HL-60 (cell line): ENCODE results near the gene EPHA4.

Source experiments
- DNase-seq, 2 experiments: peaks; one replicate each; pipeline ENCODE4 v3.0.0-alpha.2; 2010 to 2020; ENCODE audit warnings: low read depth in 1 of 2, low spot score in 1 of 2
- H3K27ac ChIP-seq: fragments of 250-450 bp; sonication (Bioruptor Pico); replicated peaks from 2 replicates; pipeline ENCODE4 v1.5.1; 2020; ENCODE audit warnings: mild to moderate bottlenecking, moderate library complexity
- H3K27me3 ChIP-seq: fragments of 250-450 bp; sonication (Bioruptor Pico); 2 replicates; pipeline ENCODE4 v1.5.1; 2021; ENCODE audit warnings: mild to moderate bottlenecking, moderate library complexity; ENCODE audit not compliant: insufficient read depth, poor library complexity, severe bottlenecking
- H3K4me3 ChIP-seq: replicated peaks from 2 replicates; pipeline ENCODE4 v1.5.1; 2011; ENCODE audit warnings: mild to moderate bottlenecking, control low read depth, low read length; ENCODE audit not compliant: insufficient read depth
- GABPA ChIP-seq: IDR thresholded peaks from 2 replicates; pipeline ENCODE4 v1.6.1; 2012; ENCODE audit warnings: low read depth
- POLR2AphosphoS5 ChIP-seq: IDR thresholded peaks from 2 replicates; pipeline ENCODE4 v1.6.1; 2012; ENCODE audit warnings: low read depth
- SPI1 ChIP-seq: IDR thresholded peaks from 2 replicates; pipeline ENCODE4 v1.6.1; 2012; ENCODE audit warnings: low read depth, mild to moderate bottlenecking, borderline replicate concordance
- TF ChIP-seq, protein P1 (sequence below): IDR thresholded peaks from 2 replicates; pipeline ENCODE4 v1.6.1; 2012; ENCODE audit warnings: low read depth; ENCODE audit not compliant: insufficient replicate concordance
- TF ChIP-seq, protein P2 (sequence below): IDR thresholded peaks from one replicate; pipeline ENCODE4 v1.5.1; 2011; ENCODE audit warnings: low read length, control low read depth, inconsistent platforms; ENCODE audit not compliant: insufficient read depth

EPHA4 gene

DNA sequence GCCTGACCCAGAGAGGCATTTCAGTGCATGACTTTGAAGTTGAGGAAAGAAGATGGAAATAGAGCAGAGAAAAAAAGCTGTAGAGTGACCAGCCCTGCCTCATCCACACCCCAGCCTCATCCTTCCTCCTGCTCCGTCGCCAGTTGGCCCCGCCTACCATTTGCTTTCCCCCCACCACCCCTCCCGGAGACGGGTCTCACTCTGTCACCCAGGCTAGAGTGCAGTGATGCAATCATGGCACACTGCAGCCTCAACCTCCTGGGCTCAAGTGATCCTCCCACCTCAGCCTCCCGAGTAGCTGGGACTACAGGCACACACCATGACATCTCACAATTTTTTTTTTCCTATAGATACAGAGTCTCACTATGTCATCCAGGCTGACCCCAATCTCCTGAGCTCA is 200.8 kb downstream of the EPHA4 start:
- no peak for TF ChIP-seq SPI1
- TF ChIP-seq, protein P1, sequence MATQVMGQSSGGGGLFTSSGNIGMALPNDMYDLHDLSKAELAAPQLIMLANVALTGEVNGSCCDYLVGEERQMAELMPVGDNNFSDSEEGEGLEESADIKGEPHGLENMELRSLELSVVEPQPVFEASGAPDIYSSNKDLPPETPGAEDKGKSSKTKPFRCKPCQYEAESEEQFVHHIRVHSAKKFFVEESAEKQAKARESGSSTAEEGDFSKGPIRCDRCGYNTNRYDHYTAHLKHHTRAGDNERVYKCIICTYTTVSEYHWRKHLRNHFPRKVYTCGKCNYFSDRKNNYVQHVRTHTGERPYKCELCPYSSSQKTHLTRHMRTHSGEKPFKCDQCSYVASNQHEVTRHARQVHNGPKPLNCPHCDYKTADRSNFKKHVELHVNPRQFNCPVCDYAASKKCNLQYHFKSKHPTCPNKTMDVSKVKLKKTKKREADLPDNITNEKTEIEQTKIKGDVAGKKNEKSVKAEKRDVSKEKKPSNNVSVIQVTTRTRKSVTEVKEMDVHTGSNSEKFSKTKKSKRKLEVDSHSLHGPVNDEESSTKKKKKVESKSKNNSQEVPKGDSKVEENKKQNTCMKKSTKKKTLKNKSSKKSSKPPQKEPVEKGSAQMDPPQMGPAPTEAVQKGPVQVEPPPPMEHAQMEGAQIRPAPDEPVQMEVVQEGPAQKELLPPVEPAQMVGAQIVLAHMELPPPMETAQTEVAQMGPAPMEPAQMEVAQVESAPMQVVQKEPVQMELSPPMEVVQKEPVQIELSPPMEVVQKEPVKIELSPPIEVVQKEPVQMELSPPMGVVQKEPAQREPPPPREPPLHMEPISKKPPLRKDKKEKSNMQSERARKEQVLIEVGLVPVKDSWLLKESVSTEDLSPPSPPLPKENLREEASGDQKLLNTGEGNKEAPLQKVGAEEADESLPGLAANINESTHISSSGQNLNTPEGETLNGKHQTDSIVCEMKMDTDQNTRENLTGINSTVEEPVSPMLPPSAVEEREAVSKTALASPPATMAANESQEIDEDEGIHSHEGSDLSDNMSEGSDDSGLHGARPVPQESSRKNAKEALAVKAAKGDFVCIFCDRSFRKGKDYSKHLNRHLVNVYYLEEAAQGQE: no peak
- H3K4me3 ChIP-seq: no peak overlapping the region
- no peaks in the 10 kb centered on the region for H3K27me3 ChIP-seq
- DNase-seq: no peak
- no peak overlapping the region for H3K27ac ChIP-seq

DNA sequence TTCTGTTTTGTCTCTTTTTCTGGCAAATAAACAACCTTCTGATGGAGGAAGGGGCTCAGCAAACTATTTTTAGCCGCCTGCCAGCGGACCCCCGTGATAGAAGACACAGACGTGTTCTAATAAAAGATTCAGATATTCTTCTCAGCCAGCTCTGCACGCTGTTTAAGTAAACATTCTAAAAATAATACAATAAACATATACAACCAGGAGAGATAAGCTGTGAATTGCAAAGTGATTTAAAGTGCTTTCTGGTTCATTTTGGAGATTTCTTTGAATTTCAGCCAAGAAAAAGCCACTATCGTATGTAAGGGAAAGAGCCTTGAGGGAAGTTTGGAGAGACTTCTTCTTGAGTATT is 201.3 kb downstream of the EPHA4 start:
- Histone ChIP-seq H3K27ac (no peak overlapping the region), H3K4me3 (no peak overlapping the region)

DNA sequence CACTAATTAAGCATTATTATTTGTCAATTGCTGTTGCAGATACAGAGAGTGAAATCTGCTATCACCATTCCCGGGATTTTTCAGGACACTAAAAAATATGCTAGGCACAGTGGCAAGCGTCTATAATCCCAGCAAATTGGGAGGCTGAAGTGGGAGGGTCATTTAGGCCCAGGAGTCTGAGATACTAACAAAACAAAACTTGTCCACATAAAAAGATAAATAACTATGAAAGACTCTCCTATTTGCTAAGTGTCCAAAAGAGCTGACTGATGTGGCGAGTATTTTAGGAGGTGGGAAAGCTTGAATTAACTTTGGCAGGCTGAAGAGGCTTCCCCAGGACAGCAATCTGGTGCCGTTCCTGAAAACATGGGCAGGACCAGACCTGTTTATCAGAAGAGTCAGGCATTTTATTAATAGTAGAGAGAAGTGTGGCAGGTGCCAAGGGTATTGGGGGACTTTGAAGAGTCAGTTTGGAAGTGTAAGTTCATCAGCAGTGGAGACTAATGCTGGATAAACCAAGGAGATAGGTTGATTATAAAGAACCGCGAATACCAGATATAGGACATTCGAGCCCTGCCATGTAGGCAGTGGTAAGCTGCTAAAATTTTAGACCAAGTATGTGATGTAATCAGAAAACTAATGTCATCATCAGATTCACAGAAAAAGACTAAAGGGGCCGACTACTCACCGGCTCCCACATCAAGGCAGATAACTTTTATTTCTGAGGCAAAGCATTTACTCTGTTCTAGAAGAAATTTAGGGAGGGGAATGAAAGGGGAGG is 201.8 kb downstream of the EPHA4 start:
- no peaks in the 10 kb centered on the region for H3K27me3 ChIP-seq
- TF ChIP-seq, protein P1: no peak
- TF ChIP-seq SPI1 (no peak), POLR2AphosphoS5 (no peak), GABPA (no peak)
- TF ChIP-seq, protein P2, sequence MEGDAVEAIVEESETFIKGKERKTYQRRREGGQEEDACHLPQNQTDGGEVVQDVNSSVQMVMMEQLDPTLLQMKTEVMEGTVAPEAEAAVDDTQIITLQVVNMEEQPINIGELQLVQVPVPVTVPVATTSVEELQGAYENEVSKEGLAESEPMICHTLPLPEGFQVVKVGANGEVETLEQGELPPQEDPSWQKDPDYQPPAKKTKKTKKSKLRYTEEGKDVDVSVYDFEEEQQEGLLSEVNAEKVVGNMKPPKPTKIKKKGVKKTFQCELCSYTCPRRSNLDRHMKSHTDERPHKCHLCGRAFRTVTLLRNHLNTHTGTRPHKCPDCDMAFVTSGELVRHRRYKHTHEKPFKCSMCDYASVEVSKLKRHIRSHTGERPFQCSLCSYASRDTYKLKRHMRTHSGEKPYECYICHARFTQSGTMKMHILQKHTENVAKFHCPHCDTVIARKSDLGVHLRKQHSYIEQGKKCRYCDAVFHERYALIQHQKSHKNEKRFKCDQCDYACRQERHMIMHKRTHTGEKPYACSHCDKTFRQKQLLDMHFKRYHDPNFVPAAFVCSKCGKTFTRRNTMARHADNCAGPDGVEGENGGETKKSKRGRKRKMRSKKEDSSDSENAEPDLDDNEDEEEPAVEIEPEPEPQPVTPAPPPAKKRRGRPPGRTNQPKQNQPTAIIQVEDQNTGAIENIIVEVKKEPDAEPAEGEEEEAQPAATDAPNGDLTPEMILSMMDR: no peak
- no peak overlapping the region for H3K4me3 ChIP-seq
- no peak overlapping the region for H3K27ac ChIP-seq
- no peak for DNase-seq

More for the DNA sequence above, 201.3 kb downstream of the EPHA4 start:
- no peak for TF ChIP-seq SPI1
- TF ChIP-seq, protein P2: no peak
- DNase-seq: no peak
- no peaks in the 10 kb centered on the region for H3K27me3 ChIP-seq
